Astrocyte (in vitro differentiated cells and primary cell): ENCODE data around the gene GPR89B. TPM values are rescaled to one million over a fixed set of nuclear protein-coding genes. Genes with fewer than 3 reads are reported as not detected.
"Not testable (repeated sequence)": the region's sequence is repeated elsewhere in the genome, so short reads cannot be mapped to it uniquely, and the experiment has no call there.

Experiments used
- DNase-seq: peaks from one replicate; pipeline ENCODE4 v3.0.0-alpha.2; 2010; ENCODE audit warnings: low read depth
- FAIRE-seq: peaks from 2 replicates; lab custom pipeline; 2011; peaks lifted over from hg19 to GRCh38; lab: Jason Lieb, UNC
- H2AFZ ChIP-seq: 2 replicates; pipeline ENCODE4 v1.6.0; 2012; ENCODE audit warnings: low read depth, low read length, inconsistent platforms
- H3K27ac ChIP-seq: 2 replicates; pipeline ENCODE4 v1.5.1; 2011; ENCODE audit warnings: low read depth, low read length, inconsistent platforms
- H3K27me3 ChIP-seq: 2 replicates; pipeline ENCODE4 v1.6.0; 2011; ENCODE audit warnings: low read length, inconsistent platforms; ENCODE audit not compliant: insufficient read depth
- H3K36me3 ChIP-seq: 2 replicates; pipeline ENCODE4 v1.5.1; 2011; ENCODE audit warnings: low read length, inconsistent platforms; ENCODE audit not compliant: insufficient read depth
- H3K4me1 ChIP-seq: 2 replicates; pipeline ENCODE4 v1.5.1; 2011; ENCODE audit warnings: low read length, inconsistent platforms; ENCODE audit not compliant: insufficient read depth
- H3K4me2 ChIP-seq: 2 replicates; pipeline ENCODE4 v1.6.0; 2012; ENCODE audit warnings: low read length, inconsistent platforms
- H3K4me3 ChIP-seq: 2 replicates; pipeline ENCODE4 v1.5.1; 2011; ENCODE audit warnings: low read depth, mild to moderate bottlenecking, low read length, inconsistent platforms; ENCODE audit not compliant: insufficient read depth
- H3K79me2 ChIP-seq: 2 replicates; pipeline ENCODE4 v1.6.0; 2012; ENCODE audit warnings: mild to moderate bottlenecking, low read length, inconsistent platforms; ENCODE audit not compliant: insufficient read depth
- H3K9ac ChIP-seq: 2 replicates; pipeline ENCODE4 v1.6.0; 2012; ENCODE audit warnings: mild to moderate bottlenecking, low read length, inconsistent platforms
- H3K9me3 ChIP-seq: 2 replicates; pipeline ENCODE4 v1.5.1; 2012; ENCODE audit warnings: low read depth, mild to moderate bottlenecking, low read length, inconsistent platforms; ENCODE audit not compliant: insufficient read depth
- H4K20me1 ChIP-seq: 2 replicates; pipeline ENCODE4 v1.6.0; 2012; ENCODE audit warnings: low read length, inconsistent platforms; ENCODE audit not compliant: insufficient read depth
- H3K27ac Mint-ChIP-seq: one replicate; pipeline ENCODE4 v1.8.0; 2021; ENCODE audit warnings: mild to moderate bottlenecking, mixed read lengths; ENCODE audit not compliant: unreplicated experiment
- H3K27me3 Mint-ChIP-seq: one replicate; pipeline ENCODE4 v1.8.0; 2021; ENCODE audit warnings: low read depth, mixed read lengths; ENCODE audit not compliant: unreplicated experiment
- H3K36me3 Mint-ChIP-seq: one replicate; pipeline ENCODE4 v1.8.0; 2021; ENCODE audit warnings: low read depth, mixed read lengths; ENCODE audit not compliant: unreplicated experiment
- H3K4me1 Mint-ChIP-seq: one replicate; pipeline ENCODE4 v1.8.0; 2021; ENCODE audit warnings: low read depth, mixed read lengths; ENCODE audit not compliant: unreplicated experiment
- H3K4me3 Mint-ChIP-seq: one replicate; pipeline ENCODE4 v1.8.0; 2021; ENCODE audit warnings: mild to moderate bottlenecking, moderate library complexity, mixed read lengths; ENCODE audit not compliant: unreplicated experiment
- H3K9me3 Mint-ChIP-seq: one replicate; pipeline ENCODE4 v1.8.0; 2021; ENCODE audit warnings: mild to moderate bottlenecking, mixed read lengths; ENCODE audit not compliant: unreplicated experiment
- total RNA-seq: library from RNA; stranded (reverse); gene quantifications from 2 replicates; pipeline ENCODE4 v1.2.1, GENCODE V29; 2021

GPR89B gene
- total RNA-seq, 1 donor from 2014 or later = 13.0 TPM

DNA sequence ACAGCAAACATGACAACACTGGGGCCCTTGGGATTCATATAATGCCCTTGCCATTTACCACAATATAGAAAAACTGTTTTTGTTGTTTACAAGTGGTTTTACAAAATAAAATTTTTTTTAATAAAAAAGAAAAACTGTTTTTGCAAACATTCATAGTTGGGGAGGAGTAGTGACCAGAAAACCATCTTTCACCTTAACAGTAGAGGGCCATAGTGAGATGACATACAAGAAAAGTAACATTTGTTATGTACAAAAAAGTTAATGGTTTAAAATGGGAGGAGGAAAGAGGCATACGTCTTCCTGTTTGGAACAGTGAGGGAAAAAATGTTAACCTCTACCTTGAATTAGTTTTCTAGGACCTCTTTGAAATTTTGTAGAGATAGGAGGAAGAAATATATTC lies 30.7 kb downstream of the GPR89B start:
- not testable (repeated sequence) for FAIRE-seq, H2AFZ ChIP-seq, H3K27me3 ChIP-seq, H3K4me1 Mint-ChIP-seq, H3K4me3 Mint-ChIP-seq, H3K27me3 Mint-ChIP-seq, H3K36me3 ChIP-seq, H3K36me3 Mint-ChIP-seq, H3K9me3 Mint-ChIP-seq, H4K20me1 ChIP-seq, H3K9ac ChIP-seq, H3K27ac Mint-ChIP-seq, H3K79me2 ChIP-seq, H3K4me1 ChIP-seq, H3K9me3 ChIP-seq, H3K4me2 ChIP-seq, H3K4me3 ChIP-seq, DNase-seq, H3K27ac ChIP-seq

DNA sequence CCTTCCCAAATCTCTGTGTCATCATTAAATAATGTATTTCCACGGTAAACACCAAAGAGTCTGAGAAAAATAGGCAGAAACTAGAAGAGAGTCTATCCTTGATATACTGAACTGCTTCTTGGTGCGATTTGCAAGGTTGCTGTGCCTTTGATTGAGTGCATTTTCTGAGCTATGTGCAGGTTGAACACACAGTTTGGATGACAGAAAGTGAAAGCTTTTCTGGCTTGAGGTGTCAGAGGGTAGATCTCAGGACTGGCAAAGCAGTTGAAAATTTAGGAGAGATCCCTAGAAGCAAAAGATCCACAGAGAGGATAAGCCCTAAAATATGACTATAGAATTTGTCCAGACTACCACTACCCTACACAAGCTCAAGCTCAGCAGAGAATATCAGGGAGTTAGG lies 31.5 kb downstream of the GPR89B start:
- H3K27me3 ChIP-seq, H3K36me3 ChIP-seq, H3K4me3 Mint-ChIP-seq, H3K27me3 Mint-ChIP-seq, H3K9me3 ChIP-seq, FAIRE-seq, H3K27ac ChIP-seq, H3K36me3 Mint-ChIP-seq, H3K4me1 Mint-ChIP-seq, H3K4me1 ChIP-seq, H3K27ac Mint-ChIP-seq, H3K4me2 ChIP-seq, H4K20me1 ChIP-seq, H3K4me3 ChIP-seq, DNase-seq, H3K9ac ChIP-seq, H3K9me3 Mint-ChIP-seq, H3K79me2 ChIP-seq, H2AFZ ChIP-seq: not testable (repeated sequence)

DNA sequence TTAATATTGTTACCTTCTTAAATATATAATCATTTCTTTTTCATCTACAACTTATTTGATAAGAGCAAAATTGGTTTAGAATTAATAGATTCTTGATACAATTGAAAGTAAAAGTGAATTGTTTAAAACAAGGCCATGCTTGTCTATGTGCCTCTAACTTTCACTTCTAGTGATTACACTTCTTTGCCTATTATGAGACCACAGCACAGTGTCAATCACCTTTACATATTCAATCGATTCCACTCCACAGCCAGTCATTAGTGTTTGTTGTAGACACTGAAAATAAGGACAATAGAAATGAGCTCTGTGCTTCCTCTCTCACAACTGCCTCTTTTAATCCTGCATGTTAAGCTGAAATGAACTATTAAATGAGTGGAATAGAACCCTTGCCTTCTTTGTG lies 36.4 kb downstream of the GPR89B start:
- H3K36me3 ChIP-seq, H3K4me3 ChIP-seq, H3K27me3 ChIP-seq, H3K9me3 ChIP-seq, H3K27me3 Mint-ChIP-seq, H3K79me2 ChIP-seq, H3K4me2 ChIP-seq, H3K27ac Mint-ChIP-seq, H3K4me3 Mint-ChIP-seq, H2AFZ ChIP-seq, DNase-seq, H3K27ac ChIP-seq, H3K9ac ChIP-seq, H3K4me1 ChIP-seq, H3K36me3 Mint-ChIP-seq, H3K4me1 Mint-ChIP-seq, FAIRE-seq, H4K20me1 ChIP-seq, H3K9me3 Mint-ChIP-seq: not testable (repeated sequence)

DNA sequence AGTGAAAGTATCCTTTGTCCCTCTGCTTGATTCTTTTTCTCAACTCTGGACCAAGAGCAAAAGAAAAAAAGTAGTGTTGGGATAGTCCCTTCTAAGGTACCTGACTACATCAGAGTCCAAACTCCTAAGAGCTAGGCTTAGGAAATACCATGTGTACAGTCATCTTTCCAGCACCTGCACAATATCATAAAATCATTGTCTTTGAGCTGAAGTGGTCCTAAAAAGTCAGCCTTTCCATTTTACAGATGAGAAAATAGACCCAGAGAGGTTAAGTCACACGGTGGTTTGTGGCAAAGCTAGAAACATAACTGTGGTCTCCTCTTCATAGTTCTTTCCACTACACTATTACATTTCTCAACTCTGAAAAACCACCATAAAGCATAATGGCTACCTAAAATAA lies 38.4 kb downstream of the GPR89B start:
- not testable (repeated sequence) for H3K36me3 Mint-ChIP-seq, H3K9me3 ChIP-seq, H3K4me3 Mint-ChIP-seq, H3K79me2 ChIP-seq, H3K4me3 ChIP-seq, H3K27ac ChIP-seq, H3K4me1 Mint-ChIP-seq, H3K4me1 ChIP-seq, FAIRE-seq, H3K27me3 Mint-ChIP-seq, H3K9ac ChIP-seq, H3K9me3 Mint-ChIP-seq, H3K4me2 ChIP-seq, H4K20me1 ChIP-seq, DNase-seq, H2AFZ ChIP-seq, H3K27me3 ChIP-seq, H3K27ac Mint-ChIP-seq, H3K36me3 ChIP-seq

DNA sequence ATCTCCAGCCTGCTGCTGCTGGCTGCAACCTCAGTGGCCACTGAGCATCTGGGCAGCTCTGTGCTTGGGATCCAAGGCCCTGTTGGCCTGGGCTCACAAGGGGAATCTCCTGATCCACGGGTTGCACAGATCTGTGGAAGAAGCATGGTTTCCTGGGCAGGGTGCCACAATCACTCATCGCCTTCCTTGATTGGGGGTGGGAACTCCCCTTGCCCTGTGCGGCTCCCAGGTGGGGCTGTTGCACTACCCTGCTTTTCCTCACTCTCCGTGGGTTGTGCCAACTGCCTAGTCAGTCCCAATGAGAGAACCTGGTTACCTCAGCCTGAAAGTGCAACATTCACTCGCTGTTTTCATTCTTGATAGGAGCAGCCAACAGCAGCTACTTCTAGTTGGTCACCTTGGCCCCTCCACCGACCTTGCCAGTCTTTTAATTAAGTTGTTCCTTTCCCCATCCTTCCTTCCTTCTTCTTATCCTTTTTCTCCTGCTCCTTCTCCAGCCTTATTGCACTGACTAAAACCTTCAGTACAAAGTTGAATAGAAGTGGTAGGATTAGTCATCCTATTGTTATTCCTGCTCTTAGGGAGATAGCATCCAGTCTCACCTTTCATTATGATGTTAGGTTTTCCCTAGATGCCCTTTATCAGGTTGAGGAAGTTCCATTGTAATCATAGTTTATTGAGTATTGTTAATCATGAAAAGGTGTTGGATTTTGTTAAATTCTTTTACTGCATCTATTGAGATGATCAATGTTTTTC lies 50.9 kb downstream of the GPR89B start:
- not testable (repeated sequence) for H3K36me3 ChIP-seq, H3K36me3 Mint-ChIP-seq, H3K4me3 ChIP-seq, H3K27ac Mint-ChIP-seq, FAIRE-seq, H3K27ac ChIP-seq, H3K4me3 Mint-ChIP-seq, H3K4me2 ChIP-seq, H3K9me3 ChIP-seq, H3K27me3 ChIP-seq, H4K20me1 ChIP-seq, DNase-seq, H3K9me3 Mint-ChIP-seq, H3K79me2 ChIP-seq, H3K4me1 ChIP-seq, H3K9ac ChIP-seq, H3K4me1 Mint-ChIP-seq, H2AFZ ChIP-seq, H3K27me3 Mint-ChIP-seq

DNA sequence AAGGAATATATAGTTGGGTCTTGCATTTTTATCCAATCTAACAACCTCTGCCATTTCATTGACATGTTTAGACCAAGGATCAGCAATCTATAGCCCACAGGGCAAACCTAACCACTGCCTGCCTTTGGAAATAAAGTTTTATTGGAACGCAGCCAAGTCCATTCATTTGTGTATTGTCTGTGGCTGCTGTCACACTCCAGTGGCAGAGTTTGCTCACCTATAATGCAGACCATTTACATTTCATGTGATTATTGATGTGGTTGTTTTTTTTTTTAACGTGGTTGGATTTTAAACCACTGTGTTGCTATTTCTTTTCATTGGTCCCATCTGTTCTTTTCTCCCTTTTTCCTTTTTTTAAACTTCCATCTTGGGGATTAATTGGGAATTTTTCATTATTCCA lies 57.2 kb downstream of the GPR89B start:
- not testable (repeated sequence) for H3K4me2 ChIP-seq, FAIRE-seq, H3K36me3 Mint-ChIP-seq, H4K20me1 ChIP-seq, H3K9ac ChIP-seq, H3K4me3 Mint-ChIP-seq, DNase-seq, H3K27me3 Mint-ChIP-seq, H3K4me1 Mint-ChIP-seq, H3K79me2 ChIP-seq, H3K27ac ChIP-seq, H3K36me3 ChIP-seq, H2AFZ ChIP-seq, H3K27me3 ChIP-seq, H3K27ac Mint-ChIP-seq, H3K9me3 Mint-ChIP-seq, H3K9me3 ChIP-seq, H3K4me1 ChIP-seq, H3K4me3 ChIP-seq
